Measurements from ENCODE around the gene SLAMF1. TPM values are rescaled to one million over a fixed set of nuclear protein-coding genes. Genes with fewer than 3 reads are reported as not detected.

Gene SLAMF1
- total and polyA plus RNA-seq, 4 donors: 0.09 to 1.1 (median 0.17) TPM

GRCh38 chr1:160642281-160642644 lies 4.6 kb downstream of the SLAMF1 start (continued):
- TF ChIP-seq GABPA (IDR thresholded peaks at IDR 0.05 in 1 of 2, conservative IDR thresholded peaks at IDR 0.05 in 1 of 2) (no peak), SP1 (IDR thresholded peaks at IDR 0.05) (no peak)
- TF ChIP-seq, protein P1, sequence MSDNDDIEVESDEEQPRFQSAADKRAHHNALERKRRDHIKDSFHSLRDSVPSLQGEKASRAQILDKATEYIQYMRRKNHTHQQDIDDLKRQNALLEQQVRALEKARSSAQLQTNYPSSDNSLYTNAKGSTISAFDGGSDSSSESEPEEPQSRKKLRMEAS (IDR thresholded peaks at IDR 0.05): no peak
- TF ChIP-seq, protein P2, sequence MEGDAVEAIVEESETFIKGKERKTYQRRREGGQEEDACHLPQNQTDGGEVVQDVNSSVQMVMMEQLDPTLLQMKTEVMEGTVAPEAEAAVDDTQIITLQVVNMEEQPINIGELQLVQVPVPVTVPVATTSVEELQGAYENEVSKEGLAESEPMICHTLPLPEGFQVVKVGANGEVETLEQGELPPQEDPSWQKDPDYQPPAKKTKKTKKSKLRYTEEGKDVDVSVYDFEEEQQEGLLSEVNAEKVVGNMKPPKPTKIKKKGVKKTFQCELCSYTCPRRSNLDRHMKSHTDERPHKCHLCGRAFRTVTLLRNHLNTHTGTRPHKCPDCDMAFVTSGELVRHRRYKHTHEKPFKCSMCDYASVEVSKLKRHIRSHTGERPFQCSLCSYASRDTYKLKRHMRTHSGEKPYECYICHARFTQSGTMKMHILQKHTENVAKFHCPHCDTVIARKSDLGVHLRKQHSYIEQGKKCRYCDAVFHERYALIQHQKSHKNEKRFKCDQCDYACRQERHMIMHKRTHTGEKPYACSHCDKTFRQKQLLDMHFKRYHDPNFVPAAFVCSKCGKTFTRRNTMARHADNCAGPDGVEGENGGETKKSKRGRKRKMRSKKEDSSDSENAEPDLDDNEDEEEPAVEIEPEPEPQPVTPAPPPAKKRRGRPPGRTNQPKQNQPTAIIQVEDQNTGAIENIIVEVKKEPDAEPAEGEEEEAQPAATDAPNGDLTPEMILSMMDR (IDR thresholded peaks at IDR 0.05; ENCODE audit: low read depth, low read length, missing input control): no peak

DNA sequence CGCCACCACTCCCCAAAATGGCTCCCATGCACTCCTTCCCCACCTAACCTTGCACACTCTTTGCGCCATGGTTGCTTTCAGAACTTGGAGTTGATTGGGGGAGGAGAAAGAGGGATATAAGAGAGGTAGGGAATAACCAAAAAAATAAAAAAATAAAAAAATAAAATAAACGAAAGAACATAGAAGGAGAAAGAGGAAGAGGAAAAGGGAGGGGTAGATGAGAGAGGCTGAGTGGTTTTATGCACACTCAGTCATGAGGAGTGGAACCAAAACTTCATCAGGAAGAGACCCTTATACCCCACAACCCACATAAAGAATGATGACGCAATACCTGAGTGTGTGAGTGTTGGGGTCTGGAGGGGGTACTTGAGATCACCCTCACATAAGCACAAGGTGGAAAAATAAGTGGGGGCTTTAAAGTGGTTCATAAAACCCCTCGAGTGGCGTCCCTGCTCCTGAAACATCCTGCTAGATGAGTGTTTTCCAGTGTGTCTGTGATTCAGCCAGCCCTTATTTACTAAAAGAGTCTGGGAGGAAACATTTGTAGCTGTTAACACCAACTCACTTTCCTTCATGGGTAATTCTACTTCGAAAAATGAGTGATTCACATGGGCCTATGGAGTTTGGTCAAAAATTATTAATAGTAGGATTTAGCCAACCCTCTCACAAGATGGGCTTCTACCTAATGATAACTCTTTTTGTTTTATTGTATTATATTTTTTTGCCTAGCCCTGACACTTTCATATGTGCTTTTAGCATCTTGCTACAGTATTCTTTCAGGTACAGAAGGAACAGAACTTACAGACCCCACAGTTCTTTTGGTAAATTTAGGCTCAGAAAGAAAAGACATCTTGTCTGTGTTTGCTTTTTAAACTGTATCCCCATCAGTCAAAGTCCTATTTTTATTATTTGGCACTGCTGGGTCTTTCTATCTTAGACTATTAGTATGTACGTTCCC lies 5.2 kb downstream of the SLAMF1 start:
- Histone ChIP-seq H3K27ac (ENCODE audit: low read depth in 1 of 2, low read length in 2 of 2) (no peak overlapping the region), H3K27me3 (ENCODE audit: control insufficient read depth in 4 of 4, insufficient read depth in 4 of 4, low read length in 3 of 4) (no peaks in the 10 kb centered on the region), H3K9me3 (ENCODE audit: control insufficient read depth in 4 of 4, low read length in 3 of 4) (no peaks in the 10 kb centered on the region), H3K9ac (ENCODE audit: low read depth in 1 of 2, low read length in 2 of 2) (no peak overlapping the region), H3K36me3 (ENCODE audit: control insufficient read depth in 4 of 4, insufficient read depth in 3 of 4, low read depth in 1 of 4, low read length in 3 of 4) (no peaks in the 10 kb centered on the region), H3K4me1 (ENCODE audit: control insufficient read depth in 4 of 4, insufficient read depth in 4 of 4, low read length in 3 of 4) (peaks cover 7 to 20% (median 20%) of the 10 kb centered on the region in 4 donors), H3K4me3 (ENCODE audit: low read depth in 1 of 3, low read length in 3 of 3) (no peak overlapping the region)
- TF ChIP-seq GABPA (IDR thresholded peaks at IDR 0.05 in 1 of 2, conservative IDR thresholded peaks at IDR 0.05 in 1 of 2) (no peak), NR2F2 (IDR thresholded peaks at IDR 0.05) (no peak), HNF4A (conservative IDR thresholded peaks at IDR 0.05) (no peak)
- DNase-seq (ENCODE audit: low spot score): no peak
- 86% methylated on average over 8 of the region's 8 CpGs for WGBS

- no peaks in the 10 kb centered on the region for H3K9me3 ChIP-seq (ENCODE audit: control insufficient read depth in 4 of 4, low read length in 3 of 4)
- no peaks in the 10 kb centered on the region for H3K36me3 ChIP-seq (ENCODE audit: control insufficient read depth in 4 of 4, insufficient read depth in 3 of 4, low read depth in 1 of 4, low read length in 3 of 4)
- WGBS: 94% methylated on average over 2 of the region's 2 CpGs
- H3K4me1 ChIP-seq (ENCODE audit: control insufficient read depth in 4 of 4, insufficient read depth in 4 of 4, low read length in 3 of 4): peaks cover 7 to 20% (median 20%) of the 10 kb centered on the region in 4 donors
- H3K27ac ChIP-seq (ENCODE audit: low read depth in 1 of 2, low read length in 2 of 2): peak overlapping the region in 1 of 2 donors; percentile 12
- H3K27me3 ChIP-seq (ENCODE audit: control insufficient read depth in 4 of 4, insufficient read depth in 4 of 4, low read length in 3 of 4): no peaks in the 10 kb centered on the region
- no peak for DNase-seq (ENCODE audit: low spot score)
- H3K9ac ChIP-seq (ENCODE audit: low read depth in 1 of 2, low read length in 2 of 2): no peak overlapping the region
- no peak overlapping the region for H3K4me3 ChIP-seq (ENCODE audit: low read depth in 1 of 3, low read length in 3 of 3)
- TF ChIP-seq JUND (IDR thresholded peaks at IDR 0.05) (no peak), EGR1 (IDR thresholded peaks at IDR 0.05; ENCODE audit: low read depth in 2 of 2) (no peak), REST (IDR thresholded peaks at IDR 0.05) (no peak)
- TF ChIP-seq, protein P2 (IDR thresholded peaks at IDR 0.05; ENCODE audit: low read depth, low read length, missing input control): no peak
Observed at GRCh38 chr1:160640359-160641123, 6.3 kb downstream of the SLAMF1 start.
